ENCODE results near the gene PIN4.
"Not testable (repeated sequence)": the region's sequence is repeated elsewhere in the genome, so short reads cannot be mapped to it uniquely, and the experiment has no call there.

The PIN4 gene

GRCh38 chrX:72202792-72203401 lies 21.3 kb downstream of the PIN4 start:
- DNase-seq: no peak

GRCh38 chrX:72203421-72203820 lies 21.9 kb downstream of the PIN4 start:
- DNase-seq: no peak

GRCh38 chrX:72205706-72206105 lies 24.1 kb downstream of the PIN4 start:
- no peak for DNase-seq

GRCh38 chrX:72207366-72207765 lies 25.8 kb downstream of the PIN4 start:
- DNase-seq: no peak

GRCh38 chrX:72208126-72208800 lies 26.7 kb downstream of the PIN4 start:
- DNase-seq: no peak

GRCh38 chrX:72216973-72217372 lies 35.4 kb downstream of the PIN4 start:
- no peak for DNase-seq

- DNase-seq: not testable (repeated sequence)
Measured at GRCh38 chrX:72220375-72220774, 38.8 kb downstream of the PIN4 start.

- no peak for DNase-seq
Measured at GRCh38 chrX:72230290-72230689, 48.7 kb downstream of the PIN4 start.

- no peak for DNase-seq
Measured at GRCh38 chrX:72236841-72237240, 55.3 kb downstream of the PIN4 start.

- no peak for DNase-seq
Measured at GRCh38 chrX:72238183-72238582, 56.6 kb downstream of the PIN4 start.

GRCh38 chrX:72238721-72239475 lies 57.3 kb downstream of the PIN4 start, which contains the start of gene ERCC6L:
ERCC6L (minus strand) TSS chrX:72239027; CDS start chrX:72238911, 116 bp downstream.
- DNase-seq: peak; percentile 2 to 85 (median 54)

GRCh38 chrX:72240976-72241375 lies 59.4 kb downstream of the PIN4 start:
- no peak for DNase-seq

- DNase-seq: no peak
Measured at GRCh38 chrX:72243472-72243871, 61.9 kb downstream of the PIN4 start.

GRCh38 chrX:72245461-72246089 lies 64.0 kb downstream of the PIN4 start:
- DNase-seq: peak in 7 of 14 donors; percentile 0 to 26 (median 8)

- DNase-seq: peak in 1 of 14 donors; percentile 3
Measured at GRCh38 chrX:72247206-72247942, 65.8 kb downstream of the PIN4 start.
